H9 (cell line): ENCODE data around the gene PTGFRN. TPM values are rescaled to one million over a fixed set of nuclear protein-coding genes. Genes with fewer than 3 reads are reported as not detected.

Experiments
- DNase-seq: peaks from one replicate; pipeline ENCODE4 v3.0.0-alpha.2; 2017
- H2AFZ ChIP-seq: one replicate; pipeline ENCODE4 v1.6.1; 2013; ENCODE audit warnings: mild to moderate bottlenecking, low read length, control low read depth, moderate library complexity
- H2AK5ac ChIP-seq: 2 replicates; pipeline ENCODE4 v1.6.1; 2013; ENCODE audit warnings: low read length, control low read depth, mixed read lengths; ENCODE audit not compliant: insufficient read length
- H2BK120ac ChIP-seq: one replicate; pipeline ENCODE4 v1.6.1; 2013; ENCODE audit warnings: low read depth, mild to moderate bottlenecking, low read length, control low read depth, inconsistent platforms; ENCODE audit not compliant: poor library complexity, severe bottlenecking
- H2BK12ac ChIP-seq: 2 replicates; pipeline ENCODE4 v1.6.1; 2013; ENCODE audit warnings: low read length, control low read depth, mixed read lengths, low read depth; ENCODE audit not compliant: insufficient read length
- H2BK15ac ChIP-seq: 2 replicates; pipeline ENCODE4 v1.6.1; 2013; ENCODE audit warnings: low read depth, low read length, control low read depth
- H2BK20ac ChIP-seq: one replicate; pipeline ENCODE4 v1.6.1; 2013; ENCODE audit warnings: low read depth, mild to moderate bottlenecking, low read length, control low read depth, inconsistent platforms; ENCODE audit not compliant: poor library complexity, severe bottlenecking
- H2BK5ac ChIP-seq: 2 replicates; pipeline ENCODE4 v1.6.1; 2013; ENCODE audit warnings: low read length, control low read depth, mixed read lengths; ENCODE audit not compliant: insufficient read length
- H3K14ac ChIP-seq: 2 replicates; pipeline ENCODE4 v1.6.1; 2013; ENCODE audit warnings: low read length, control low read depth; ENCODE audit not compliant: insufficient read depth
- H3K18ac ChIP-seq: 2 replicates; pipeline ENCODE4 v1.6.1; 2013; ENCODE audit warnings: low read depth, mild to moderate bottlenecking, mixed read lengths, low read length, control low read depth; ENCODE audit not compliant: insufficient read length
- H3K23ac ChIP-seq: 2 replicates; pipeline ENCODE4 v1.6.1; 2013; ENCODE audit warnings: low read length, control low read depth, mixed read lengths, low read depth; ENCODE audit not compliant: insufficient read length
- H3K23me2 ChIP-seq: 2 replicates; pipeline ENCODE4 v1.6.1; 2013; ENCODE audit warnings: low read depth, mild to moderate bottlenecking, mixed read lengths, low read length, control low read depth; ENCODE audit not compliant: insufficient read length, poor library complexity, severe bottlenecking
- H3K27ac ChIP-seq: 2 replicates; pipeline ENCODE4 v1.5.1; 2013; ENCODE audit warnings: low read length, control low read depth, mixed read lengths, low read depth; ENCODE audit not compliant: insufficient read length
- H3K27me3 ChIP-seq: 2 replicates; pipeline ENCODE4 v1.6.1; 2013; ENCODE audit warnings: low read length, control low read depth, inconsistent platforms; ENCODE audit not compliant: insufficient read depth
- H3K4ac ChIP-seq: 2 replicates; pipeline ENCODE4 v1.6.1; 2013; ENCODE audit warnings: low read depth, mild to moderate bottlenecking, control low read depth, inconsistent platforms, low read length, moderate library complexity
- H3K4me1 ChIP-seq: 2 replicates; pipeline ENCODE4 v1.6.1; 2013; ENCODE audit warnings: low read length, control low read depth, inconsistent platforms; ENCODE audit not compliant: insufficient read depth
- H3K4me2 ChIP-seq: 2 replicates; pipeline ENCODE4 v1.6.1; 2013; ENCODE audit warnings: low read length, control low read depth, mixed read lengths; ENCODE audit not compliant: insufficient read length, insufficient read depth
- H3K56ac ChIP-seq: 2 replicates; pipeline ENCODE4 v1.6.1; 2013; ENCODE audit warnings: low read depth, mild to moderate bottlenecking, mixed read lengths, low read length, control low read depth; ENCODE audit not compliant: insufficient read length
- H3K79me1 ChIP-seq: 2 replicates; pipeline ENCODE4 v1.6.1; 2013; ENCODE audit warnings: low read depth, mild to moderate bottlenecking, moderate library complexity, low read length, control low read depth, inconsistent platforms; ENCODE audit not compliant: insufficient read depth, poor library complexity, severe bottlenecking
- H3K79me2 ChIP-seq: 2 replicates; pipeline ENCODE4 v1.6.1; 2013; ENCODE audit warnings: low read length, control low read depth, inconsistent platforms; ENCODE audit not compliant: insufficient read depth
- H3K9ac ChIP-seq: 2 replicates; pipeline ENCODE4 v1.6.1; 2013; ENCODE audit warnings: low read length, control low read depth, mixed read lengths; ENCODE audit not compliant: insufficient read length; ENCODE audit errors: extremely low read depth
- H3K9me3 ChIP-seq: one replicate; pipeline ENCODE4 v1.6.1; 2013; ENCODE audit warnings: low read depth, low read length, inconsistent platforms; ENCODE audit not compliant: control insufficient read depth
- H3T11ph ChIP-seq: one replicate; pipeline ENCODE4 v1.6.1; 2013; ENCODE audit warnings: mild to moderate bottlenecking, low read length, control low read depth, inconsistent platforms
- H4K20me1 ChIP-seq: one replicate; pipeline ENCODE4 v1.6.1; 2013; ENCODE audit not compliant: control insufficient read depth, insufficient read length, insufficient read depth
- H4K5ac ChIP-seq: 2 replicates; pipeline ENCODE4 v1.6.1; 2013; ENCODE audit warnings: low read depth, mild to moderate bottlenecking, mixed read lengths, low read length, control low read depth; ENCODE audit not compliant: insufficient read length
- H4K8ac ChIP-seq: replicated peaks from 2 replicates; pipeline ENCODE4 v1.6.1; 2013; ENCODE audit warnings: low read length, control low read depth, mixed read lengths, low read depth; ENCODE audit not compliant: insufficient read length
- H4K91ac ChIP-seq: 2 replicates; pipeline ENCODE4 v1.6.1; 2013; ENCODE audit warnings: low read depth, mild to moderate bottlenecking, moderate library complexity, mixed read lengths, low read length, control low read depth; ENCODE audit not compliant: insufficient read length
- H3K27ac Mint-ChIP-seq, 3 experiments: 2 replicates in 2 of 3; 3 replicates in 1 of 3; pipeline ENCODE4 v1.8.0; 2020 to 2021; ENCODE audit warnings: mixed read lengths in 3 of 3, mild to moderate bottlenecking in 1 of 3, moderate library complexity in 1 of 3
- H3K27me3 Mint-ChIP-seq: 2 replicates; pipeline ENCODE4 v1.8.0; 2021; ENCODE audit warnings: low read depth, mild to moderate bottlenecking, moderate library complexity, mixed read lengths
- H3K36me3 Mint-ChIP-seq, 3 experiments: 2 replicates in 2 of 3; 3 replicates in 1 of 3; pipeline ENCODE4 v1.8.0; 2020 to 2021; ENCODE audit warnings: low read depth in 3 of 3, mixed read lengths in 3 of 3; ENCODE audit not compliant: insufficient read depth in 1 of 3
- H3K4me1 Mint-ChIP-seq, 2 experiments: 2 replicates each; pipeline ENCODE4 v1.8.0; 2020; ENCODE audit warnings: mixed read lengths in 2 of 2
- H3K4me3 Mint-ChIP-seq, 2 experiments: 2 replicates in 1 of 2; 3 replicates in 1 of 2; pipeline ENCODE4 v1.8.0; 2020 to 2021; ENCODE audit warnings: mild to moderate bottlenecking in 2 of 2, mixed read lengths in 2 of 2, moderate library complexity in 1 of 2
- H3K9me3 Mint-ChIP-seq, 2 experiments: 2 replicates in 1 of 2; 3 replicates in 1 of 2; pipeline ENCODE4 v1.8.0; 2020; ENCODE audit warnings: mild to moderate bottlenecking in 2 of 2, mixed read lengths in 2 of 2, moderate library complexity in 1 of 2
- CTCF ChIP-seq: fragments of 200-600 bp; sonication (generic); conservative IDR thresholded peaks from 3 replicates; pipeline ENCODE4 v1.8.0; 2021; ENCODE audit warnings: antibody characterized with exemption, mild to moderate bottlenecking
- WGBS: extraction: QIAGEN DNeasy Blood & Tissue Kit; methylation state at CpG from one replicate; pipeline ENCODE4 v1.1.7; 2013; ENCODE audit warnings: missing lambda C conversion rate, low lambda C conversion rate, mixed read lengths; ENCODE audit not compliant: insufficient read length; ENCODE audit errors: extremely low coverage; 5-methylcytosine and 5-hydroxymethylcytosine counted together
- total RNA-seq: library from RNA; stranded (reverse); gene quantifications from 2 replicates; pipeline ENCODE4 v1.2.1, GENCODE V29; 2021

PTGFRN gene
- total RNA-seq, 1 experiment from 2014 or later: 26.3 TPM

- peaks cover 3 to 8% of the 10 kb centered on the region in 2 experiments; a peak in 3 of 5 replicates for H3K9me3 Mint-ChIP-seq
- Histone ChIP-seq H3K56ac (no peak overlapping the region), H4K91ac (no peak overlapping the region), H3K9ac (no peak overlapping the region), H2BK12ac (no peak overlapping the region), H2BK5ac (no peak overlapping the region), H3T11ph (no peak overlapping the region), H4K5ac (no peak overlapping the region), H3K18ac (no peak overlapping the region), H3K4ac (no peak overlapping the region), H2BK120ac (no peak overlapping the region), H3K14ac (no peak overlapping the region), H2AFZ (no peak overlapping the region), H3K9me3 (no peaks in the 10 kb centered on the region), H2AK5ac (no peak overlapping the region), H3K79me1 (no peaks in the 10 kb centered on the region), H2BK20ac (no peak overlapping the region), H3K27ac (no peak overlapping the region), H3K27me3 (no peaks in the 10 kb centered on the region), H3K4me2 (no peak overlapping the region), H4K20me1 (no peaks in the 10 kb centered on the region), H4K8ac (no peak overlapping the region), H3K79me2 (no peaks in the 10 kb centered on the region), H2BK15ac (no peak overlapping the region), H3K23me2 (no peaks in the 10 kb centered on the region), H3K23ac (no peak overlapping the region), H3K4me1 (no peaks in the 10 kb centered on the region)
- peaks cover 5 to 8% of the 10 kb centered on the region in 2 experiments for H3K4me1 Mint-ChIP-seq
- H3K27me3 Mint-ChIP-seq: no peaks in the 10 kb centered on the region; the same call in 1 of the 2 replicates
- peaks cover 0 to 5% (median 3%) of the 10 kb centered on the region in 3 experiments; a peak in 3 of 7 replicates for H3K36me3 Mint-ChIP-seq
- no peak overlapping the region for H3K4me3 Mint-ChIP-seq
- no peak for TF ChIP-seq CTCF
- no peak overlapping the region for H3K27ac Mint-ChIP-seq
- no peak for DNase-seq
- no CpG with 5 or more reads among the region's 5 CpGs for WGBS
Observed at GRCh38 chr1:116902027-116902426, 7.7 kb upstream of the PTGFRN start.
